ENCODE data around the gene STK40. TPM values are rescaled to one million over a fixed set of nuclear protein-coding genes. Genes with fewer than 3 reads are reported as not detected.

Gene STK40
- total RNA-seq, 2 experiments from 2014 or later = 41.2 to 44.4 TPM

- peaks cover 10% of the 10 kb centered on the region for H3K36me3 Mint-ChIP-seq (ENCODE audit: low read depth)
- no peak overlapping the region for H3K4me3 Mint-ChIP-seq
Observed at GRCh38 chr1:36366091-36366661, 19.5 kb downstream of the STK40 start.

DNA sequence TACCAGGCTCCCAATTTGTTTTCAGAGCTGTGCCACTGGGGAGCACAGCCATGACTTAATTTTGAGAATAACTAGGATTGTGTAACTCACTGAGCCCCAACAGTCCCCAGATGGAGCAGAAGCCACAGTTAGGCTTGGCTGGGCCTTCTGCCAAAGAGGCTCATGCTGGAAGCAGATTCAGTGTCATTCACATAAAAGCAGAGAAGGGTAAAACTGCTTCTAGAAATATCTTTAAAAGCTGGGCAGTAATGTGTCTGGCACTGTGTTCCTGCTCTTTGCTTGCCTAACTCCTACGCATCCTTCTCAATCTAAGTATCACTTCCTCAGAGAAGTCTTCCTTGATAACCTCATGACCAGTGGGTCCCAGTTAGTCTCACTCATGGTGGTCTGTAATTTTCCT is 20.3 kb downstream of the STK40 start:
- ChIA-PET POLR2A (no interaction called here), CTCF (interaction anchor here (1.3 to 6.4 kb wide), 5 partner anchors 10 to 54 kb away, joined by 3 to 102 read pairs (median 29); partner anchors contain the start of gene LSM10)
- Mint-ChIP-seq H3K4me1 (ENCODE audit: low read depth) (peaks cover 47% of the 10 kb centered on the region), H3K27me3 (no peaks in the 10 kb centered on the region), H3K4me3 (no peak overlapping the region), H3K9me3 (no peaks in the 10 kb centered on the region), H3K27ac (peak overlapping the region; percentile 88), H3K36me3 (ENCODE audit: low read depth) (peaks cover 10% of the 10 kb centered on the region)
- TF ChIP-seq, protein P1, sequence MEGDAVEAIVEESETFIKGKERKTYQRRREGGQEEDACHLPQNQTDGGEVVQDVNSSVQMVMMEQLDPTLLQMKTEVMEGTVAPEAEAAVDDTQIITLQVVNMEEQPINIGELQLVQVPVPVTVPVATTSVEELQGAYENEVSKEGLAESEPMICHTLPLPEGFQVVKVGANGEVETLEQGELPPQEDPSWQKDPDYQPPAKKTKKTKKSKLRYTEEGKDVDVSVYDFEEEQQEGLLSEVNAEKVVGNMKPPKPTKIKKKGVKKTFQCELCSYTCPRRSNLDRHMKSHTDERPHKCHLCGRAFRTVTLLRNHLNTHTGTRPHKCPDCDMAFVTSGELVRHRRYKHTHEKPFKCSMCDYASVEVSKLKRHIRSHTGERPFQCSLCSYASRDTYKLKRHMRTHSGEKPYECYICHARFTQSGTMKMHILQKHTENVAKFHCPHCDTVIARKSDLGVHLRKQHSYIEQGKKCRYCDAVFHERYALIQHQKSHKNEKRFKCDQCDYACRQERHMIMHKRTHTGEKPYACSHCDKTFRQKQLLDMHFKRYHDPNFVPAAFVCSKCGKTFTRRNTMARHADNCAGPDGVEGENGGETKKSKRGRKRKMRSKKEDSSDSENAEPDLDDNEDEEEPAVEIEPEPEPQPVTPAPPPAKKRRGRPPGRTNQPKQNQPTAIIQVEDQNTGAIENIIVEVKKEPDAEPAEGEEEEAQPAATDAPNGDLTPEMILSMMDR (IDR thresholded peaks at IDR 0.05) = no peak
- DNase-seq (no peak), ATAC-seq (no peak)
- intact Hi-C loops (cut with micrococcal nuclease) = no loop called here

More at GRCh38 chr1:36366091-36366661, 19.5 kb downstream of the STK40 start:
- peak overlapping the region; percentile 88 for H3K27ac Mint-ChIP-seq
- ChIA-PET CTCF (interaction anchor here (0.8 to 6.4 kb wide), 13 partner anchors 11 to 231 kb away, joined by 3 to 102 read pairs (median 5); partner anchors contain the start of genes EVA1B, LSM10, THRAP3 and TRAPPC3), POLR2A (no interaction called here)
- DNase-seq = peak; percentile 83
- peak; percentile 93 for ATAC-seq
- no peaks in the 10 kb centered on the region for H3K27me3 Mint-ChIP-seq
- H3K4me1 Mint-ChIP-seq (ENCODE audit: low read depth) = peaks cover 48% of the 10 kb centered on the region
- no peaks in the 10 kb centered on the region for H3K9me3 Mint-ChIP-seq
- intact Hi-C loops (cut with micrococcal nuclease) = no loop called here
- TF ChIP-seq, protein P1 (IDR thresholded peaks at IDR 0.05) = no peak

GRCh38 chr1:36359911-36360550 is 25.7 kb downstream of the STK40 start:
- H3K9me3 Mint-ChIP-seq = no peaks in the 10 kb centered on the region
- TF ChIP-seq, protein P1 (IDR thresholded peaks at IDR 0.05) = no peak
- ATAC-seq (peak; percentile 53), DNase-seq (no peak)
- peaks cover 12% of the 10 kb centered on the region for H3K36me3 Mint-ChIP-seq (ENCODE audit: low read depth)
- POLR2A ChIA-PET = interaction anchor here (1.2 kb wide), 1 partner anchor 37 kb away, joined by 4 read pairs; no protein-coding TSS in a partner anchor
- H3K27ac Mint-ChIP-seq = peak overlapping the region; percentile 63
- intact Hi-C loops (cut with micrococcal nuclease) = no loop called here
- CTCF ChIA-PET = interaction anchor here (1.0 to 13.0 kb wide), 4 partner anchors 8 to 52 kb away, joined by 4 to 102 read pairs (median 4); no protein-coding TSS in a partner anchor
- no peak overlapping the region for H3K4me3 Mint-ChIP-seq
- peaks cover 7% of the 10 kb centered on the region for H3K4me1 Mint-ChIP-seq (ENCODE audit: low read depth)
- H3K27me3 Mint-ChIP-seq = no peaks in the 10 kb centered on the region

DNA sequence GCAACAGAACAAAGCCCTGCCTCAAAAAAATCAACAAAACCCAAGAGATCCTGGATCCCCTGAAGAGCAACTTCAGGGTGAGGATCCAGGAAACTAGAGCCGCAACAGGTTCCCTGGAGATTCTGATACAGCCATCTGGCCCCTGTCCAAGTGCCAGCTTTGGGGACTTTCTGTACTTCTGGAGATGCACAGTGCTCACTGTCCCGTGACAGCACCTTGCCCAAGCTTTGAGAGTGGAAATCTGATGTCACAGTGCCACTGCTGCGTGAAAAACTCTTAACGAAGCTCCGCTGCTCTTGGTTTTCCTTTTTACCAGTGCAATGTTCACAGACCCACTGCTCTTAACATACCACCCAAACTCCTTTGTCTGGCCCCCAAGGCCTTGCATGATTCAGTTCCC is 26.3 kb downstream of the STK40 start:
- H3K27me3 Mint-ChIP-seq = no peaks in the 10 kb centered on the region
- H3K4me1 Mint-ChIP-seq (ENCODE audit: low read depth) = peaks cover 7% of the 10 kb centered on the region
- no peak overlapping the region for H3K4me3 Mint-ChIP-seq
- POLR2A ChIA-PET = no interaction called here
- ATAC-seq (peak; percentile 10), DNase-seq (no peak)
- H3K9me3 Mint-ChIP-seq = no peaks in the 10 kb centered on the region
- CTCF ChIA-PET = interaction anchor here (13.0 kb wide), 1 partner anchor 9 kb away, joined by 102 read pairs; no protein-coding TSS in a partner anchor
- TF ChIP-seq, protein P1 (IDR thresholded peaks at IDR 0.05) = no peak
- H3K27ac Mint-ChIP-seq = peak overlapping the region; percentile 63
- intact Hi-C loops (cut with micrococcal nuclease) = no loop called here
- peaks cover 14% of the 10 kb centered on the region for H3K36me3 Mint-ChIP-seq (ENCODE audit: low read depth)

Measured in activated CD8-positive, alpha-beta T cell treated with anti-CD3 and anti-CD28 coated beads for 36 hours (primary cell).